Measurements from ENCODE around the gene DECR2.
A peak's percentile ranks its signal among the peaks of the same experiment; 100 is the strongest.
"Not testable (repeated sequence)": the region's sequence is repeated elsewhere in the genome, so short reads cannot be mapped to it uniquely, and the experiment has no call there.

Gene DECR2

GRCh38 chr16:400061-400591 lies 1.6 kb upstream of the DECR2 start:
- no peak for DNase-seq (ENCODE audit: low read depth)

GRCh38 chr16:404971-405486 lies 3.3 kb downstream of the DECR2 start:
- no peak for DNase-seq (ENCODE audit: low read depth)

DNA sequence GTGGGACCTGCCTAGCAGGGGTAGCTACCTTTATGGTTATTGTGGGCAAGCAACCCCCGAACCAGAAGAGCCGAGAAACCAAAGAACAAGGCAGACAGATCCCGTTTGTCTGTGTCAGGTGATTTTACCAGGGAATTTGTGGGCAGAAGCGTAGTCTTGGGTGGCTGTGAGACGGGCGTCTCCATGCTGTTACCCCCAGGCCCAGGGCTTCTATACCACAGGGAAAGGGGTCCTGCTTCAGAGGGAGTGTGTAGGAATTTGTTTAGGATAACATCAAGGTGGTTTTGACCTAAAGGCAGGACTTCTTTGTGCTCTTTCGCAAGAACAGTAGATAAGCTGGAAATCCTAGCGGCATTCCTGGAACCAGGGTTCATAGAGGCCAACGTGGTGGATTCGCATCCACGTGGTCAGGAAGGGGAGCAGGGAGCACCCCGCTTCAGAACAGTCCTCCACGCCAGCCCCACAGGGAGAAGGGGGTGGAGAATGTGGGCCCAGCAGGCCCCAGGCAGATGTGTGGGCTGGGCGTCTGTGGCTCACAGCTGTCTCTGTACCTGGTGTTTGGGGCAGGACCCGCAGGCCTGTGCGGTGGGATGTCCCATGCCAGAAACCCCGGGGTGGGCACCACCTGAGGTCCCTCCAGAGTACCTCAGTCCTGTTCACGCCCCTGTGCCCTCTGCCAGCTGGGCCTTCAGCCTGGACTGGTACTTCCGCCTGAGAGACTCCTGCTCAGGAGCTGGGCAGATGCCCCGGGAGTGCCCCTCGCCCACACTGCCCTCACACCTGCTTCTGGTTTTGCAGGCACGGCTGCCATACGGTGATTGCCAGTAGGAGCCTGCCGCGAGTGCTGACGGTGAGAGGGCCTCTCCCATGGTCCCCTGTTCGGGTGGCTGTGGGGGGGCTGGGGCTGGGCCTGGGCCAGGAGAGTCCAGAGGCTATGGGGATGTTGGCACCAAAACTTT lies 4.1 kb downstream of the DECR2 start:
- no peak for DNase-seq (ENCODE audit: low read depth)

DNA sequence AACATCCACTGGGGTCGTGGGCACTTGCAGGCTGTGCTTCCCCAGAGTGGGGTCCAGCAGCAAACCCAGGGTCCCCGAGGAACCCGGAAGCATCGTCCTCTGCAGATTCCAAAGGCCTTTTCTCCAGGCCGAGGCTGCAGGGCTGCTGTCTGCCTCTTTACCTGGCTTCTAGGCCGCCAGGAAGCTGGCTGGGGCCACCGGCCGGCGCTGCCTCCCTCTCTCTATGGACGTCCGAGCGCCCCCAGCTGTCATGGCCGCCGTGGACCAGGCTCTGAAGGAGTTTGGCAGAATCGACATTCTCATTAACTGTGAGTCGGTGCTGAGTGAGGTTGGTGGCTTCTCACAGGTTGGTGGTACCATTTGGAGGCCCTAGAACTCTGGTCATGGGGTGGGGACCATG lies 5.6 kb downstream of the DECR2 start:
- no peak for DNase-seq (ENCODE audit: low read depth)

DNA sequence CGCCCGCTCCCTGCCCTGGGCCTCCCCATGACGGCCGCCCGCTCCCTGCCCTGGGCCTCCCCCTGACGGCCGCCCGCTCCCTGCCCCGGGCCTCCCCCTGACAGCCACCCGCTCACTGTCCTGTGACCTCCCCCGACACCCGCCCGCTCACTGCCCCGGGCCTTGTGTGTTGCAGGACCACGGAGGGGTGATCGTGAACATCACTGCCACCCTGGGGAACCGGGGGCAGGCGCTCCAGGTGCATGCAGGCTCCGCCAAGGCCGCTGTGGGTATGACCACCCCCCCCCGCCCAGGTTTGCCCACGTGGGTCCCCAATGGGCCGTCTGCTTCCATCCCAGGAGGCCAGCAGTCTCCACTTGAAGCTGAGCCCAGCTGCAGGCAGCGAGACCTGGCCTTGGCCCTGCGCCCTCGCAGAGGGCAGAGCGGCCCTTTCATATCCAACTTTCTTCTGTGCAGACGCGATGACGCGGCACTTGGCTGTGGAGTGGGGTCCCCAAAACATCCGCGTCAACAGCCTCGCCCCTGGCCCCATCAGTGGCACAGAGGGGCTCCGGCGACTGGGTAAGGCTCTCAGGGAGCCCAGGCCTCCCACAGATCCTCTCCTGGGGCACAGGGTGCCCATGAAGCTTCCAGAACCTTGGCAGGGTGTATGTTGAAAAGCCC lies 9.0 kb downstream of the DECR2 start:
- DNase-seq (ENCODE audit: low read depth): no peak

DNA sequence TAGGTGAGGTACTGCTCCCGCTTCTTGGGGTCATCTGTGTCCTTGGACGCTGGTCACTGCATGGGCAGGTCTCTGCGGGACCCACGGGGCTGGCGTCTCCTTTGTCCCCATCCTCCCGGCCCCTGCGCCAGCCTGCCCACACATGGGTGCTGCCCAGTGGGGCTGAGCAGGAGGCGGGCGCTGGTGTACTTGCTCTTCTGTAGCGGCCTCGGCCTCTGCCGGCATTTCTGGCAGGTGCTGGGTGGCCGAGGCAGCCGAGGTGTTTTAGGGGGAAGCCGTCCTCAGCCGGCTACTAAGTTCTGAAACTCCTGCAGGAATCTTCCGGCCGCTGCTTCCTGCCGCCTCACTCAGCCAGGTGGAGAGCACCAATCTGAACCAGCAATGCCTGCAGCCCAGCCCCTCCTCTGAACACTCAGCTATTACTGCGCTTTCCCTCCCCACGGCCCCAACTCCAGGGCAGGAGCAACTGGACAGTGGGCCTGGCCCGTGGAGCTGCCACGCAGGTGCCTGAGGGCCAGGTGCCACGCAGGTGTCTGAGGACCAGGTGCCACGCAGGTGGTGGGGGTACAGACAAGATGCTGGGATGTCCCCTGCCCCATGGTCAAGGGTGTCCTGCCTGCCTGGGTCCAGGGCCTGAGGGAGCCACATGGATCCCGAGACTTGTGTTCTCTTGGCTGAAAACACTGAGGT lies 10.0 kb downstream of the DECR2 start:
- no peak for DNase-seq (ENCODE audit: low read depth)

- DNase-seq (ENCODE audit: low read depth): no peak
Observed at GRCh38 chr16:414395-415169, 12.9 kb downstream of the DECR2 start.

- DNase-seq (ENCODE audit: low read depth): not testable (repeated sequence)
Observed at GRCh38 chr16:415170-415498, 13.4 kb downstream of the DECR2 start.

- DNase-seq (ENCODE audit: low read depth): not testable (repeated sequence)
Observed at GRCh38 chr16:422179-422578, 20.5 kb downstream of the DECR2 start.

GRCh38 chr16:424033-424622 lies 22.4 kb downstream of the DECR2 start:
- no peak for DNase-seq (ENCODE audit: low read depth)

- DNase-seq (ENCODE audit: low read depth): no peak
Observed at GRCh38 chr16:424623-425081, 23.0 kb downstream of the DECR2 start.

- DNase-seq (ENCODE audit: low read depth): peak; percentile 61
Observed at GRCh38 chr16:425082-425718, 23.5 kb downstream of the DECR2 start, which contains the start of gene RAB11FIP3. TSS of gene RAB11FIP3 (plus strand) at chr16:425649. CDS start at chr16:426007, 358 bp downstream.

GRCh38 chr16:425740-426114 lies 24.0 kb downstream of the DECR2 start:
- DNase-seq (ENCODE audit: low read depth): no peak

GRCh38 chr16:426115-426905 lies 24.6 kb downstream of the DECR2 start:
- DNase-seq (ENCODE audit: low read depth): no peak

GRCh38 chr16:426906-427249 lies 25.2 kb downstream of the DECR2 start:
- DNase-seq (ENCODE audit: low read depth): no peak

DNA sequence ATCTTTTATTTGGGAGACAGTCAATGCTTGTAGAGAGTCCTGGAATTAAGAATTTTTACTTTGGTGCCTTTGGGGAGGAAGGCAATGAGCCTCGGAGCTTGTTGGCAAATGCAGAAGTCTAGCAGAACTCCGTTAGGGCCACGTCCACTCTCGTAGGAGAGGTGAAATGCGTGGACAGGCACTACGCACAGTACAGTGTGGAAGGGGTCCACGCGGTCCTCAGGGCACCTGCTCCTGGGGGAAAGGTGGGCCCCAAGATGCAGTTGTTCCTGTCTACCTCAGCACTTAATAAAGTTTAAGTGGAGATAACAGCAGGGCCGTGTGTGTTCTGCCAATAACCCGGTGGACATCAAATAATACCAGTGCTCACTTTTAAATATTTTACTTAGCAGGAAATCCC lies 25.6 kb downstream of the DECR2 start:
- DNase-seq (ENCODE audit: low read depth): no peak

- DNase-seq (ENCODE audit: low read depth): no peak
Observed at GRCh38 chr16:430904-431303, 29.2 kb downstream of the DECR2 start.

- no peak for DNase-seq (ENCODE audit: low read depth)
Observed at GRCh38 chr16:440627-441026, 38.9 kb downstream of the DECR2 start.

DNA sequence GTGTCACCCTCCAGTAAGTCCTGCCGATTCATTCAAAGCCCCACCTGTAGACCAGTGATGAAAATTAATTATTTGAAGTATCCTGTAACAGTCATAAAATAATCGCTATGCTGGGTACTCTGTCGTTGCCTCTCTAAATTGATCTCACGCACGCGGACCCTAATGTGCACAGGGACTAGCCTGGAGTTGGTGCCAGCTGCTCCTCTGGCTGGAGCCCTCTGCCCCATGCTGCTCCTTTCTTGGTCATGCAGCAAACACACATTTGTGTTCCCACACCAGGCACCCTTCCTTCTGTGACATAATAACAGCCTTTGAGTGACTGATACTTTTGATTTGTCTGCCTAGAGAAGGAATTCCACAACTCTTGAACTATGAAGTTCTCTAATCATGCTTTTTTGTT lies 39.8 kb downstream of the DECR2 start:
- DNase-seq (ENCODE audit: low read depth): no peak

- DNase-seq (ENCODE audit: low read depth): no peak
Observed at GRCh38 chr16:442976-443375, 41.3 kb downstream of the DECR2 start.

Measured in CMK (cell line).